Skin of body (tissue), 1 donor: ENCODE data around the gene RPF1. TPM values are rescaled to one million over a fixed set of nuclear protein-coding genes. Genes with fewer than 3 reads are reported as not detected.

Experiments used
- total RNA-seq: library from RNA; depleted of rRNA; stranded (reverse); fragments of >200 nt; gene quantifications from one replicate; pipeline ENCODE4 v1.2.3, GENCODE V29; 2014

RPF1 gene
- total RNA-seq, 1 donor from 2014 or later = 30.2 TPM

Other genes with a start within 250 kb of the RPF1 start
- 1.7 TPM for gene SAMD13, start 177.6 kb upstream of the RPF1 start, total RNA-seq
- not detected for gene DNASE2B, start 80.8 kb upstream of the RPF1 start, total RNA-seq
- gene SPATA1, start 27.1 kb downstream of the RPF1 start, total RNA-seq = 0.79 TPM
- 23.3 TPM for gene GNG5, start 27.3 kb downstream of the RPF1 start, total RNA-seq
- gene CTBS, start 95.2 kb downstream of the RPF1 start, total RNA-seq = 8.0 TPM
- 10.6 TPM for gene SSX2IP, start 211.2 kb downstream of the RPF1 start, total RNA-seq